ENCODE measurements around the gene MAN2B1. TPM values are rescaled to one million over a fixed set of nuclear protein-coding genes. Genes with fewer than 3 reads are reported as not detected.

MAN2B1 gene
- total RNA-seq, 1 donor from 2014 or later = 29.0 TPM

- peak; percentile 63 for ATAC-seq
Measured at GRCh38 chr19:12611361-12611699, 55.2 kb downstream of the MAN2B1 start.

DNA sequence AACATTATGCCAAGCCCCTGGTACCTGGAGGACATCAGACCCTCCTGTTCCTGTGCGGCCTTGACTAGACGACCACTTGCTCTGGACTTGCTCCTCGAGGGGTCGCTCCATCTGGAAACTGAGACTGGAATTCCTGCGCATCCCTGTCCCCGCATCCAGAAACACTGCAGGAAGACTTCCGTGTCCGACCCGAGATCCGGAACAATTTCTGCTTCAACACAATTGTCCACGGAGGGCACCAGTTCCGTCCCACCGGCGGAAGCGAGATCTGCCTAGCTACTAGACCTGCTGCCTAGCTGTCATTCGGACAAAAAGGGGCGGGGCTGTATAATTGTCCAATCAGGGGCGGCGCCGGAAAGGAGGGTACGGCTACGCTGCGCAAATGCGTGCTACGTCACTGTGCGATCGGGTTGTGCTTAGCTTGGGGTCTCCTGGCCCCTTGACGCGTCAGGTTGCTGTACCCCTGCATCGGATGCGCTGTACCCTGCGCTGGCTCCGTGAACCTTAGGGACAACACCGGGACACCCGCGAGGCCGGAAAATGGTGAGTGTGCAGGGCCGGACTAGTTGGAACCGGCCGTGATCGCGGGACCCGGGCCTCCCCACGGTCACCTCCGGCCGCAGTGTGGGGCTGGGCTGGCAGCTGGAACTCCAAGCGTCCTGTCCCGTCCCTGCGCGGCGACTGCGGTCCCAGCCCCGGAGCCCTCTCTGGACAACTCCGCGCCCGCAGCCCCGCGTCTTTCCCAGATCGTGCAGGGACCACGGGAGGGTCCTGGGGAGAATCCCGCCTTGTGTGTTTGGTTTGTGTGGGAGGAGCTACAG is 55.8 kb downstream of the MAN2B1 start, which contains the start of the genes ZNF490 and ZNF791:
Gene ZNF490 (minus strand): TSS at position 274 of the 821 bp plus-strand sequence. CDS start 133 bp downstream, at position 141.
Gene ZNF791 (plus strand): TSS at position 381 of the 821 bp plus-strand sequence. CDS start 160 bp downstream, at position 541.
- ATAC-seq = peak; percentile 99

GRCh38 chr19:12607631-12608030 is 58.9 kb downstream of the MAN2B1 start:
- ATAC-seq = no peak

DNA sequence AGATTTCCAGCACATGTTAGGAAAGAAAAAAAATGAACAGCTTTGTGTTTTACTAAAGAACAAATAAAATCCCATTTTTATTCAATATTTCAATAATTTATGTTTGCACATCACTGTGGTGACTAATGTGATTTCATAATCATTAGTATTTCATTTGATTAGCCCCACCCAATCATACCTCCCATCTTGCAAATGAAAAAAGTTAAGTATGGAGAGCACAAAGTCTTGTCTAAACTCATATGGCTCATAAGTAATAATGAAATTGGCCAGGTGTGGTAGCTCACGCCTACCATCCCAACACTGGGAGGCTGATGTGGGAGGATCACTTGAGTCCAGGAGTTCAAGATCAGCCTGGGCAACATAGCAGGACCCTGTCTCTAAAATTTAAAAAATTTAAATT is 59.7 kb downstream of the MAN2B1 start:
- no peak for ATAC-seq

GRCh38 chr19:12603714-12604113 is 62.8 kb downstream of the MAN2B1 start:
- ATAC-seq = no peak

- no peak for ATAC-seq
Measured at GRCh38 chr19:12597594-12597993, 68.9 kb downstream of the MAN2B1 start.

GRCh38 chr19:12596927-12597548 is 69.5 kb downstream of the MAN2B1 start:
- ATAC-seq = no peak

Other genes with a start within 250 kb of the MAN2B1 start
- 3.4 TPM for gene ZNF443, start 225.7 kb downstream of the MAN2B1 start, total RNA-seq
- 0.52 TPM for gene ZNF709, start 181.9 kb downstream of the MAN2B1 start, total RNA-seq
- gene ZNF564, start 115.3 kb downstream of the MAN2B1 start, total RNA-seq = 4.1 TPM
- gene ZNF490, start 55.9 kb downstream of the MAN2B1 start, total RNA-seq = 5.2 TPM
- 14.7 TPM for gene ZNF791, start 55.8 kb downstream of the MAN2B1 start, total RNA-seq
- gene WDR83, start 65 bp upstream of the MAN2B1 start, total RNA-seq = 4.0 TPM
- gene DHPS, start 15.1 kb upstream of the MAN2B1 start, total RNA-seq = 34.1 TPM
- gene GNG14, start 21.3 kb upstream of the MAN2B1 start, total RNA-seq = not detected
- 11.1 TPM for gene FBXW9, start 29.9 kb upstream of the MAN2B1 start, total RNA-seq
- 36.0 TPM for gene TNPO2, start 57.2 kb upstream of the MAN2B1 start, total RNA-seq
- gene TRIR, start 67.9 kb upstream of the MAN2B1 start, total RNA-seq = 122 TPM
- gene GET3, start 70.8 kb upstream of the MAN2B1 start, total RNA-seq = 60.9 TPM
- gene BEST2, start 85.0 kb upstream of the MAN2B1 start, total RNA-seq = not detected
- gene HOOK2, start 108.8 kb upstream of the MAN2B1 start, total RNA-seq = 38.2 TPM
- gene JUNB, start 124.7 kb upstream of the MAN2B1 start, total RNA-seq = 267 TPM
- 304 TPM for gene PRDX2, start 135.1 kb upstream of the MAN2B1 start, total RNA-seq
- gene THSD8, start 135.3 kb upstream of the MAN2B1 start, total RNA-seq = 9.7 TPM
- gene RNASEH2A, start 139.8 kb upstream of the MAN2B1 start, total RNA-seq = 20.0 TPM
- not detected for gene RTBDN, start 167.8 kb upstream of the MAN2B1 start, total RNA-seq
- gene MAST1, start 171.8 kb upstream of the MAN2B1 start, total RNA-seq = not detected
- 22.5 TPM for gene DNASE2, start 214.7 kb upstream of the MAN2B1 start, total RNA-seq
- not detected for gene KLF1, start 220.5 kb upstream of the MAN2B1 start, total RNA-seq
- 16.1 TPM for gene GCDH, start 224.4 kb upstream of the MAN2B1 start, total RNA-seq

Data from esophagus mucosa (tissue), 1 donor.